Mesendoderm (in vitro differentiated cells): Measurements from ENCODE around the gene SOX6.
"Not testable (repeated sequence)": the region's sequence is repeated elsewhere in the genome, so short reads cannot be mapped to it uniquely, and the experiment has no call there.

Experiments used
- DNase-seq: peaks from one replicate; pipeline ENCODE4 v3.0.0; 2013
- H2AK5ac ChIP-seq: 2 replicates; pipeline ENCODE4 v1.6.1; 2013; ENCODE audit warnings: low read length, inconsistent platforms
- H2BK120ac ChIP-seq: 2 replicates; pipeline ENCODE4 v1.6.1; 2013; ENCODE audit warnings: low read depth, mild to moderate bottlenecking, low read length, moderate library complexity, mixed read lengths
- H2BK15ac ChIP-seq: replicated peaks from 2 replicates; pipeline ENCODE4 v1.6.1; 2013; ENCODE audit warnings: low read depth, mild to moderate bottlenecking, moderate library complexity
- H2BK5ac ChIP-seq: 2 replicates; pipeline ENCODE4 v1.6.1; 2013; ENCODE audit warnings: low read length, inconsistent platforms
- H3K18ac ChIP-seq: 2 replicates; pipeline ENCODE4 v1.6.1; 2013; ENCODE audit warnings: mild to moderate bottlenecking, low read length, mixed read lengths
- H3K23ac ChIP-seq: one replicate; pipeline ENCODE4 v1.6.1; 2013; ENCODE audit warnings: low read length
- H3K27ac ChIP-seq: 2 replicates; pipeline ENCODE4 v1.5.1; 2013; ENCODE audit warnings: low read depth, mild to moderate bottlenecking, inconsistent platforms, low read length, moderate library complexity
- H3K27me3 ChIP-seq: 2 replicates; pipeline ENCODE4 v1.6.1; 2013; ENCODE audit warnings: low read length, control low read depth, mild to moderate bottlenecking, inconsistent platforms; ENCODE audit not compliant: insufficient read depth, poor library complexity
- H3K36me3 ChIP-seq: 2 replicates; pipeline ENCODE4 v1.6.1; 2013; ENCODE audit warnings: low read length, inconsistent platforms; ENCODE audit not compliant: control insufficient read depth, insufficient read depth
- H3K4ac ChIP-seq: one replicate; pipeline ENCODE4 v1.6.1; 2013; ENCODE audit warnings: low read depth, mild to moderate bottlenecking, low read length, moderate library complexity
- H3K4me1 ChIP-seq: 2 replicates; pipeline ENCODE4 v1.6.1; 2013; ENCODE audit warnings: low read depth, low read length, inconsistent platforms; ENCODE audit not compliant: control insufficient read depth
- H3K4me2 ChIP-seq: 2 replicates; pipeline ENCODE4 v1.6.1; 2013; ENCODE audit warnings: low read length
- H3K4me3 ChIP-seq: 2 replicates; pipeline ENCODE4 v1.5.1; 2013; ENCODE audit warnings: mild to moderate bottlenecking, low read length
- H3K56ac ChIP-seq: one replicate; pipeline ENCODE4 v1.6.1; 2013; ENCODE audit warnings: low read length
- H3K79me1 ChIP-seq: 2 replicates; pipeline ENCODE4 v1.6.1; 2013; ENCODE audit warnings: low read length, inconsistent platforms
- H3K79me2 ChIP-seq: 2 replicates; pipeline ENCODE4 v1.6.1; 2013; ENCODE audit warnings: mild to moderate bottlenecking, low read length; ENCODE audit not compliant: control insufficient read depth, insufficient read depth
- H3K9ac ChIP-seq: 2 replicates; pipeline ENCODE4 v1.6.1; 2013; ENCODE audit warnings: low read length, inconsistent platforms
- H4K5ac ChIP-seq: one replicate; pipeline ENCODE4 v1.6.1; 2013; ENCODE audit warnings: low read length
- H4K8ac ChIP-seq: one replicate; pipeline ENCODE4 v1.6.1; 2013; ENCODE audit warnings: low read depth, mild to moderate bottlenecking, control low read depth, low read length, moderate library complexity
- WGBS: extraction: QIAGEN DNeasy Blood & Tissue Kit; methylation state at CpG from one replicate; pipeline ENCODE4 v1.1.7; 2013; ENCODE audit warnings: low lambda C conversion rate, missing lambda C conversion rate; ENCODE audit not compliant: insufficient coverage; ENCODE audit errors: extremely low coverage; 5-methylcytosine and 5-hydroxymethylcytosine counted together

Gene SOX6

GRCh38 chr11:16397390-16397789 is 41.0 kb upstream of the SOX6 start:
- no peak overlapping the region for H3K56ac ChIP-seq
- no peaks in the 10 kb centered on the region for H3K36me3 ChIP-seq
- H4K5ac ChIP-seq: no peak overlapping the region
- H3K27me3 ChIP-seq: peaks cover 3% of the 10 kb centered on the region
- no peak overlapping the region for H3K23ac ChIP-seq
- no peak overlapping the region for H2BK5ac ChIP-seq
- DNase-seq: no peak
- H3K4me1 ChIP-seq: no peaks in the 10 kb centered on the region
- no peak overlapping the region for H3K9ac ChIP-seq
- H2BK15ac ChIP-seq: no peak overlapping the region
- no CpG with 5 or more reads among the region's 2 CpGs for WGBS
- no peaks in the 10 kb centered on the region for H3K79me2 ChIP-seq
- no peak overlapping the region for H3K18ac ChIP-seq
- no peak overlapping the region for H3K4ac ChIP-seq
- H3K4me3 ChIP-seq: no peak overlapping the region
- H4K8ac ChIP-seq: no peak overlapping the region
- H3K4me2 ChIP-seq: no peak overlapping the region
- no peaks in the 10 kb centered on the region for H3K79me1 ChIP-seq
- no peak overlapping the region for H3K27ac ChIP-seq
- H2BK120ac ChIP-seq: no peak overlapping the region
- no peak overlapping the region for H2AK5ac ChIP-seq

GRCh38 chr11:16395601-16396000 is 39.3 kb upstream of the SOX6 start:
- no peak overlapping the region for H2BK120ac ChIP-seq
- H3K36me3 ChIP-seq: no peaks in the 10 kb centered on the region
- H3K9ac ChIP-seq: no peak overlapping the region
- H3K4ac ChIP-seq: no peak overlapping the region
- H3K4me3 ChIP-seq: no peak overlapping the region
- H3K4me1 ChIP-seq: no peaks in the 10 kb centered on the region
- H3K56ac ChIP-seq: no peak overlapping the region
- no peak overlapping the region for H2BK15ac ChIP-seq
- no peak overlapping the region for H4K8ac ChIP-seq
- no peak overlapping the region for H3K23ac ChIP-seq
- WGBS: no CpG with 5 or more reads among the region's 1 CpG
- H3K27ac ChIP-seq: no peak overlapping the region
- H4K5ac ChIP-seq: no peak overlapping the region
- H3K18ac ChIP-seq: no peak overlapping the region
- H2AK5ac ChIP-seq: no peak overlapping the region
- no peak overlapping the region for H2BK5ac ChIP-seq
- no peak for DNase-seq
- no peaks in the 10 kb centered on the region for H3K27me3 ChIP-seq
- H3K4me2 ChIP-seq: no peak overlapping the region
- no peaks in the 10 kb centered on the region for H3K79me1 ChIP-seq
- H3K79me2 ChIP-seq: no peaks in the 10 kb centered on the region

- WGBS: no CpG with 5 or more reads among the region's 4 CpGs
- Histone ChIP-seq H3K79me1 (no peaks in the 10 kb centered on the region), H2BK15ac (no peak overlapping the region), H4K5ac (no peak overlapping the region), H3K4me3 (no peak overlapping the region), H3K56ac (no peak overlapping the region), H3K4me1 (no peaks in the 10 kb centered on the region), H3K4ac (no peak overlapping the region), H2AK5ac (no peak overlapping the region), H3K36me3 (no peaks in the 10 kb centered on the region), H2BK120ac (no peak overlapping the region), H3K18ac (no peak overlapping the region), H2BK5ac (no peak overlapping the region), H3K27ac (no peak overlapping the region), H3K9ac (no peak overlapping the region), H3K27me3 (no peaks in the 10 kb centered on the region), H4K8ac (no peak overlapping the region), H3K23ac (no peak overlapping the region), H3K4me2 (no peak overlapping the region), H3K79me2 (no peaks in the 10 kb centered on the region)
- no peak for DNase-seq
Observed at GRCh38 chr11:16394947-16395346, 38.6 kb upstream of the SOX6 start.

GRCh38 chr11:16393340-16393739 is 37.0 kb upstream of the SOX6 start:
- Histone ChIP-seq H4K5ac (no peak overlapping the region), H3K56ac (no peak overlapping the region), H3K4ac (no peak overlapping the region), H3K79me1 (no peaks in the 10 kb centered on the region), H2AK5ac (no peak overlapping the region), H3K36me3 (no peaks in the 10 kb centered on the region), H3K4me2 (no peak overlapping the region), H3K4me3 (no peak overlapping the region), H3K27me3 (no peaks in the 10 kb centered on the region), H2BK5ac (no peak overlapping the region), H2BK120ac (no peak overlapping the region), H3K9ac (no peak overlapping the region), H3K18ac (no peak overlapping the region), H2BK15ac (no peak overlapping the region), H4K8ac (no peak overlapping the region), H3K79me2 (no peaks in the 10 kb centered on the region), H3K4me1 (no peaks in the 10 kb centered on the region), H3K23ac (no peak overlapping the region), H3K27ac (no peak overlapping the region)
- DNase-seq: no peak

GRCh38 chr11:16392616-16393015 is 36.3 kb upstream of the SOX6 start:
- Histone ChIP-seq H3K4me2 (no peak overlapping the region), H4K5ac (no peak overlapping the region), H3K79me1 (no peaks in the 10 kb centered on the region), H3K27ac (no peak overlapping the region), H2BK5ac (no peak overlapping the region), H3K4me3 (no peak overlapping the region), H3K36me3 (no peaks in the 10 kb centered on the region), H3K9ac (no peak overlapping the region), H3K4me1 (no peaks in the 10 kb centered on the region), H3K4ac (no peak overlapping the region), H3K23ac (no peak overlapping the region), H3K27me3 (no peaks in the 10 kb centered on the region), H4K8ac (no peak overlapping the region), H2BK15ac (no peak overlapping the region), H2AK5ac (no peak overlapping the region), H3K56ac (no peak overlapping the region), H3K79me2 (no peaks in the 10 kb centered on the region), H3K18ac (no peak overlapping the region), H2BK120ac (no peak overlapping the region)
- DNase-seq: no peak

GRCh38 chr11:16390826-16391225 is 34.5 kb upstream of the SOX6 start:
- H2BK15ac ChIP-seq, H3K36me3 ChIP-seq, H3K27ac ChIP-seq, H4K5ac ChIP-seq, H3K4ac ChIP-seq, H3K79me1 ChIP-seq, H3K79me2 ChIP-seq, H2BK5ac ChIP-seq, H3K18ac ChIP-seq, H3K56ac ChIP-seq, H2AK5ac ChIP-seq, H3K4me1 ChIP-seq, H3K27me3 ChIP-seq, H3K4me3 ChIP-seq, H2BK120ac ChIP-seq, H3K9ac ChIP-seq, H3K23ac ChIP-seq, H4K8ac ChIP-seq, H3K4me2 ChIP-seq, DNase-seq: not testable (repeated sequence)
- WGBS: no CpG with 5 or more reads among the region's 2 CpGs
